GM19351 (cell line): ENCODE data around the gene KCNN4.

Source experiments
- ATAC-seq: cut with Tn5 transposase; IDR thresholded peaks from one replicate; pipeline ENCODE4 v1.9.1; 2021; ENCODE audit warnings: mild to moderate bottlenecking, moderate library complexity; ENCODE audit not compliant: unreplicated experiment

The KCNN4 gene

DNA sequence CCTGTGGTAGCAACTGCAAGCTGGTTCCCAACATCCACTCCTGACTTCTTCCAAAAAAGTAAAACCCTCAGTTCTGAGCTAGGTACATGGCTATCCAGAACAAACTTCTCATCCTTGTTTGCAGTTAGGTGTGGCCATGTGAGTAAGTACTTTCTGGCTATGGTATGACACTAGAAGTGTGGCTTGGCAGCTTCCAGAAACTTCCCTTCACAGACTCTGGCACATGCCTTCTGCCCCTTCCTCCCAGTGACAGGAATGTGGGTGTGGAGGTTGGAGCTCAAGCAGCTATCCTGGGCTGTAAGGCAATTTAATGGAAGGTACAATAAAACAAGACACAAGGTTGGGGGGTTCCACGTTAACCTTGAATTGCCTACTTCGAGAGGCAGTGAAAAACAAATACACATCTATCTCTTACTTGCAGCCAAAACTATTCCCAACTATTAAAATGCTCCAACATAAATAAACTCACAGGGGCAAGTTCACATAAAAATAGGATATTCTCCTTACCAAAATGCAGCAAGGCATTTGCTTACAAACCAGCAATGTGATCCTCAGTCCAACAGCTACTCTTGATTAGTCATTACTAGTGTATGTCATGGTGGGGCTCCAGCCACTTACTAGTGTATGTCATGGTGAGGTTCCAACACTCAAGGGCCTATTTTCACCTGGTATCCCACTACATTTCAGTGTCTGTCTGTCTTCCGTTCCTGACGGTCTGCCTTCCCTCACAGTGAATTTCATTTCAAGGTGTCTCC, 29.1 kb downstream of the KCNN4 start:
- no peak for ATAC-seq

DNA sequence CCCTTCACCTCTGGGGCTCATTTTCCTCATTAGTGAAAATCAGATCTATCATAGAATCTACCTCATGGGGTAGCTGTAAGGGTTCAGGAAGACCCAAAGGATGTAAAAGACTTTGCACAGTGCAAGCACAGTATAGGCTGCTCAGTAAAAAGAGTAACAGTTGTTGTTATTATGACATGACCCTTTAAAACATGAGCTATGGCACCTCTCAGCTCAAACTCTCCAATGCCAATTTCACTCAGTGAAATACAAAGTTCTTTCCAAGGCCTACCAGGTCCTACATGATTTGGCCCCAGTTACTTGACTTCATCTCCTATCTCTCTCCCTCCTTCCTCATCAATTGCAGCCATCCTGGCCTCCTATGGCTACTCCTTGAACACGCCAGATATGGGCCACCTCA, 30.9 kb downstream of the KCNN4 start:
- no peak for ATAC-seq

DNA sequence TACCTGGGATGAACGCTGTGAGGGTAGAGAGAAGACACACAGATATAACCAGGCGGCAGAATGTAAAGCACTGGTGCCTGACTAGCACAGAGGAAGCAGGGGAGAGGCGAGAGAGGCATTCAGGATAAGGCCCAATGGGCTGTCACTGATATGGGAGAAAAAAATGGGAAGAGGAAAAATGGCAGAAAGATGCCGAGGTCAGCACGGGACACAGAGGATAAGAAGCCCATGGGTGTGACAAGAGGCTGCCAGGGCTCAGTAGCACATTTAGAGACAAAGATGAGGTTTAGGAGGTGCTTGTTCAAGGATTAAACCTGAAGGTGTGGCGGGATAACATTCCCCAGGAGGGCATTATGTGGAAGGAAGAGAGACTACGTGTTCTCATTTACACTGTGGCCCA, 31.6 kb downstream of the KCNN4 start:
- no peak for ATAC-seq

DNA sequence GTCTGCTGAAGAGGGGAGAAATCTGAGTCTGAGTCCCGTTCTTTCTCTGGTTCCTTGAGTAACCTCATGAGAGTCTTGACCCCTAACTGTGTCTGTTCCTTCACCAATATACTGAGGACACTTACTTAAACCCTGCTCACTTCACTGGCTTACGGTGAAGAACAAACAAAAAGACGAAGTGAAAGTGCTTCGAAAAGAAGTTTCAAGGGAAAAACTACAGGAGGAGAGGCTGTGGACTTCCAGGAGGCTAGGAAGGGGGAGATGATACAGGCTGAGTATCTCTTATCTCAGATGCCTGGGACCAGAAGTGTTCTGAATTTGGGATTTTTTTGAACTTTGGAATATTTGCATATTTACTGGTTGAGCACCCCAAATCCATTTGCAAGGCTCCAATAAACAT, 32.1 kb downstream of the KCNN4 start:
- ATAC-seq: no peak

DNA sequence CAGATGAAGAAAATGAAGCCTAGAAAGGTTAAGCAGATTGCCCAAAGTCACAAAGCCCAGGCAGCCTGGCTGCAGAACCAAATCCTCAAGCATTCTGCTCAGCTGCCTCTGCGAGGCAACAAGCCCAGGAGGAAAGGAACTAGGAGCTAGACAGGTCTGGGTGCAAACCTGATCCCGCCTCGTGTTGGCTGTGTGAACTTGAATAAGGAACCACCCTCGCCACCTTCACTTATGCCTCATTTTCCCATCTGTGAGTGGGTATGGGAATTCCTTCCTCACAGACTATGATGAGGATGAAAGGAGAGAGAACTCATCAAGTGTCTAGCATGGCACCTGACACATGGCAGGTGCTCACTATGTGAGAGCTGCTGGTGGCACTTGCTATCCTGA, 32.6 kb downstream of the KCNN4 start:
- ATAC-seq: no peak

DNA sequence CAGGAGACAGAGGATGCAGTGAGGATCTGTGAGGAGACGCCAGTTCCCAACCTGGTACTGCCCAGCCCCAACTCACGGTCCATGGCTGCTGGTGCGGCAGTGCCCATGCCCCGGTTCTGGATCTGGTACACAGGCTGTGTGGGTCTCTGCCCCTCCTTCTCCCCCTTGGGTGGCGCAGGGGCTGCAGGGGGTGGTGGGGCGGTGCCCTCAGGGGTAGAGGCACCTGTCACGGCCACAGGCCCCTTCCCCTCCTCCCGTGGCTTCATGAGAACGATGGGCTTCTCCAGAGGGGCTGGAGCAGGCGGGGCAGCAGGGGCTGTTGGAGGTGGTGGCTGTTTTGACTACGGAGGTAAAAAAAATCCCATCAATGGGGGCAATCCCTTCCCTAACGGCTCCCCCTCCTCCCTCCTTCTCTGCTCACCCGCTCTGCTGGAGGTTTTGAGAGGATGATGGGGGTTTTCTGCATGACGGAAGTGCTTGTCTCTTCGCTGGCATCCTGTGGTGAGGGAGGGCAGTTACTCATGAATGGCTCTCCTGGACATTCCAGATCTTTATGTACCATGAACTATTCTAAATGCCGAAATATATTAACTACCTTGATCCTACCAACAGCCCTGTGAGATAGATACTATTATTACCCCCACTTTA, 33.1 kb downstream of the KCNN4 start:
- no peak for ATAC-seq

DNA sequence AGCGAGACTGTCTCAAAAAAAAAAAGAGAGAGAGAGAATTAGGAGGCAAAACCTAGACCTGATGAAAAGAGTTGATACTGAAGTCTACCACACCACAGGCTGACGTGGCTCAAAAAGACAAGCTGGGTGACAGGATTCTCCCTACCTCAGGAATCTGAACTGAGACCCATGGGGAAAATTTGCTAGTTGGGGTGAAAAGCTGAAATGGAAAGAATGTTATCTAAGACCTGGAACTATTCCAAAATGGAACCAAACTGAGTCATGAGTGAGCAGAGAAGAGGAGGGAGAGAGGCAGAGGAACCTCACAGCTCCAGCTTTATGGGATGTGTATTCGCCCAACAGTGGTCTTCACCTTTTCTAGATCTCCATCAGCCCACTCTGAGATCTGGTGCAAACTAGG, 37.7 kb downstream of the KCNN4 start:
- no peak for ATAC-seq

DNA sequence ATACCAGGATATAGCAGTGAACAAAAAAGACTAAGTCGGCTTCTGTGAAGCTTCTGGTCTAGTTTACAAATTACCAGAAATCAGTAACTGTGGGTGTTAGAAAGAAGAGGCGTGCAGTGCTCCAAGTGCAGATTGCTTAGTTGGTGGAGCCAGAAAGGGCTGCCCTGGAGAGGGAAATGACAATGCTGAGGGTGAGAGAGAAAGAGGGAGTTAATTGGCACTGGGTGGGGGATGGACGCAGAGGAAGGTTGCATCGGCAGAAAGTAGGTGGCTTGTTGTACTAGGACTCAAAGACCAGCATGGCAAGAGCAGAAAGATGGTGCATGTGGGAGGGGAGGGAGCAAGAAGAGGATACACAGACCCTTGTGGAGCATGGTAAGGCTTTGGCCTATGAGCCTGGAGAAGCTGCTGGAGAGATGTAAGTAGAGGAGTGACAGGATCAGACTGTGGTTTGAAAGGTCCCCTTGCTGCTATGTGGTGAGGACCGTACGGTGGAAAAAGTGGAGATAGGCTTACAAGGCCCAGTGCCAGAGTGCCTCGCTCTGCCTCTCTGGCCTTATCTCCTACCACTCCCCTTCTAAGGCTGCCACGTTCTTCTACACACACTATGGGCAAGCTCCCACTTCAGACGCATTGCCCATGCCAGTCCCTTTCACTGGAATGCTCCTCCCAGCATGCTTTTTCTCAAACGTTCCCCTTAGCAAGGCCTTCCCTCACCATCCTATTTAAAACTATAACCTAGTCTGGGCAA, 39.5 kb downstream of the KCNN4 start:
- ATAC-seq: no peak

DNA sequence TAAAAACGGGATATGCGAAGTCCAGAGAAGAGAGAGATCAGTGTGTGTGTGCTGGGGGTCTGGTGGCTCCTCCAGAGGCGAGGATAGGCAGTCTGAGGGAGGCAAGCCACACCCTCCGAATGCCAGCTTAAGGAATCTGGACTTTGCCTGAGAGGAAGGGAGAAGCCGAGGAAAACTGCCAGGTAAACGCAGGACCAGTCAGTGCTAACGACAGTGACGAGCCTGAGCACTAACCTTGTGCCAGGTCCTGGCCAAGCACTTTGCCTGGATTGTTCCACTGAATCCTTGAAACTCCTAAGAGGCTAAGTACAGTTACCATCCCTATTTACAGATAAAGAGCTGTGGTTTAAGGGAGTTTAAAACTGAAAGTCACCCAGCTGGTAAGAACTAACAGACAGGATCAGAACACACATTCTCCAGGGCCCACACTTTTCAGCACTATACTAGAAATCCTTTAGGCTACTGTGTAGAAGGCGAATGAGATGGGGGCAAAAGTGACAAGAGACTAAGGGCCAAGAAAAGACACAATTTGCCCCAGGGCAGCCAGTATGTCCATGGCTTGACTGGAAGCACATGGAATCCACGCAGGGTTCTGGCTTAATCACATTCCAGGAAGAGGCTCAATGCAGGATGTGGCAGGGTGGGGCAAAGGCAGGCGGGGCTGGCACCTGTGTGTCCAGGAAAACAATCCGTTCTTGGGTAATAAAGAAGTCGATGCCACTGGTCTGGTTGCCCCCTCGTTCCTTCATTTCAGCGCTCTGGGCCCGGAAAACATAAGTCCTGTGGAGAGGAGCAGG, 41.1 kb downstream of the KCNN4 start:
- no peak for ATAC-seq

DNA sequence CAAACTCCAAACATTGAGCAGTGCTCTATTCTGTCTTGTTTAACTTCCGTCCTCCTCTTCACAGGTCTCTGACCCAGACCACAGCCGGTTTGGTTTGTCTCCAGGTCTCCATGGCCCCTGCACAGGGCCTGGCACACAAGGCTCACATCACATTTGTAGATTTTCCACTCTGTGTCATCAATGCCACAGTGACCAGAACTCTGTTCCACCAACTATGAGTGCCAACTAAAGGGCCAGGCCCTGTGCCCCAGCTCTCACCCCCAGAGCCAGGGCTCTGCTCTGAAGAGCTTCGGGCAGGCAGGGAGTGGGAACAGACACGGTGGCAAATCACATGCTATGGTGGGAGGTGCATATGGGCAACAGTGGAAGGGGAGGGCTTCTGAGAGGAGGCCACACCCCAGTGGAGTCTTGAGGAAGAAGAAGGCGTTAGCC, 42.0 kb downstream of the KCNN4 start:
- ATAC-seq: no peak

DNA sequence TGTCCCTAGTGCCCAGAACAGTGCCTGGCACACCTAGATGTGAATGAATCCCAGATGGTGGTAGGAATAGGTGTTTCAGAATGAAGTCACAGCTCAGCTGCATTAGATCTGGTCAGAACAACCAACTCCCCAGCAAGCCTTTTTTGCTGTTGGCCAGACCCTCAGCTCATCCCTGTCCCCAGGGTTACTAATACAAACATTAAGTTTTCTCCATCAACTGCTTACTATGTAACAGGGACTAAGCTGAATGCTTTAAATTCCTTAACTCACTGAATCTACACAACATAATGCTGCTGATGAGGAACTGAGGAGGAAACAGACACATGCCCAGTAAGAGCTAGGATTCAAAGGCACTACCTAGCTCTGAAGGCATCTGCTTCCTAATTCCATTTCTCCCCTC, 44.8 kb downstream of the KCNN4 start:
- no peak for ATAC-seq

DNA sequence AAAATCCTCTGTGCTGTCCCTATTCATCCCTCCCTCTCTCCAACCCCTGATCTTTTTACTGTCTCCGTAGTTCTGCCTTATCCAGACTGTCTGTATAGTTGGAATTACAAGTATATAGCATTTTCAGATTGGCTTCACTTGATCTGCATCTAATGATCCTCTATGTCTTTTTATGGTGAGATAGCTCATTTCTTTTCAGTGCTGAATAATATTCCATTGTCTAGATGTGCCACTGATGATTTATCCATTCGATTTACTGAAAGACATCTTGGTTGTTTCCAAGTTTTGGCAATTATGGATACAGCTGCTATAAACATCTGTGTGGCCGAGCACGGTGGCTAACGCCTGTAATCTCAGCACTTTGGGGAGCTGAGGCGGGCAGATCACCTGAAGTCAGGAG, 45.8 kb downstream of the KCNN4 start:
- ATAC-seq: no peak

DNA sequence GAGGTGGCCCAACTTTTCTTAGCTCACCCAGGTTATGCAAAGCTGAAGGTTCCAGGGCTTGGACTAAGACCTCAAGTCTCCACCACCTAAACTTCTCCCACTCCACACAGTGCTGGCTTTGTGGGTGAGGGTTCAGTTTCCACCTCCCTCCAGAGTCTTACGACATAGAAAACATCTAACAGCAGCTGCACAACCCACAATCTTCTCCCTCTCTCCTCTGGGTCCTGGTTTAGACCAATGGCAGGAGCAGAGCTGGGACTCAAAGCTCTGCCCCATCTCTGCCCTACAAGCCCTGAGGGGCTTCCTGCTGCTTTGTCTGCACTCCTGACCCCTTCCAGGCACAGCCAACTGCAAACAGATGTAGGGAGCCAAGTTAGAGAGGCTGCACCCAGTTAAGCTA, 48.9 kb downstream of the KCNN4 start:
- no peak for ATAC-seq

DNA sequence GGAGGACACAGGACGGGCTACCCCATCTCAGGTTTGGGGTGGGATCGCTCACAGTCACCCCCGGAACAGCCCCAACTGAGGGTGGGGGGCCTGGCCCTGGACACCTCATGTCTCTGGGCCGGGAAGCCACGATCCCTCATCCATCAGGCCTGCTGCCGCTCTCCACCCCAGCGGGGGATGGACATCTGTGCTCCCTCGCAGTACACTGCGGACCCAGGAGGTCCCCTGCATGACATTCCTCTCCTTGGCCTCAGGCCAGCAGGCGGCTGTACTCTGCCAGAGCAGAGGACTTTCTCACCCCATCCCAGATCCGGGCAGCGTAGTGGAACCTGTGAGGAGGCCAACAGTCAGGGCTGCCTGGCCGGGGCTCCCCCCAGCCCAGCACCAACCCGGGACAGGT, 49.4 kb downstream of the KCNN4 start:
- ATAC-seq: no peak

DNA sequence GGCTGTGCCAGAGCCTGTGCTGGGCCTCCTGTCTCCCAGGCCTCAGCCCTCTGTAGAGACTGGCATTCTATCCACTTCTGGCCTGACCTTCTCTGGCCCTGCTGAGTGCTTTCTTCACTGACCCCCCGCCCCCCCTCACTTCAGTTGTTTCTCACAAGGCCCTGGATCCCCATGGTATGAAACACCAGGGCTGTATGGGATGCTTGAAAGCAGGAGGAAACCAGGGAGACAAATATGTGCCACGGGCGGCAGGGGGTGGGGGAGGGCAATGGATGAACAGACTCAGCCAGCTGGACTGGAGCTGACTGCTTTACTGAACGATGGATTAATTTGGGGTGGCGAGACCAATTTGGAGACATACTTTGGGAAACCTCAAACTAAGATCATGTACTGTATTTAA, 50.9 kb downstream of the KCNN4 start:
- no peak for ATAC-seq

DNA sequence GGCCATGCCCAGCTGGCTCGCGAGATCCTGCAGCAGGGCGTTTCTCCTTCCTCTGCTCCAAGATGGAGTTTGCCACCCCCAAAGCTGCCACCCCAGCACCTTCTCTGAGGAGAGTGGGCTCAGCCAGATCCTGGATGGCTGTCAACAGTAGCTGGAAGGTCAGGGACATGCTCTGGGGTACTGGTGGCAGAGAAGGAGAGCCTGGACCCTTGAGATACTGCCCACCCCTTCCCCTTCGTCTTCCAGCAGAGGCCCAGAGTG, 53.2 kb downstream of the KCNN4 start:
- no peak for ATAC-seq

DNA sequence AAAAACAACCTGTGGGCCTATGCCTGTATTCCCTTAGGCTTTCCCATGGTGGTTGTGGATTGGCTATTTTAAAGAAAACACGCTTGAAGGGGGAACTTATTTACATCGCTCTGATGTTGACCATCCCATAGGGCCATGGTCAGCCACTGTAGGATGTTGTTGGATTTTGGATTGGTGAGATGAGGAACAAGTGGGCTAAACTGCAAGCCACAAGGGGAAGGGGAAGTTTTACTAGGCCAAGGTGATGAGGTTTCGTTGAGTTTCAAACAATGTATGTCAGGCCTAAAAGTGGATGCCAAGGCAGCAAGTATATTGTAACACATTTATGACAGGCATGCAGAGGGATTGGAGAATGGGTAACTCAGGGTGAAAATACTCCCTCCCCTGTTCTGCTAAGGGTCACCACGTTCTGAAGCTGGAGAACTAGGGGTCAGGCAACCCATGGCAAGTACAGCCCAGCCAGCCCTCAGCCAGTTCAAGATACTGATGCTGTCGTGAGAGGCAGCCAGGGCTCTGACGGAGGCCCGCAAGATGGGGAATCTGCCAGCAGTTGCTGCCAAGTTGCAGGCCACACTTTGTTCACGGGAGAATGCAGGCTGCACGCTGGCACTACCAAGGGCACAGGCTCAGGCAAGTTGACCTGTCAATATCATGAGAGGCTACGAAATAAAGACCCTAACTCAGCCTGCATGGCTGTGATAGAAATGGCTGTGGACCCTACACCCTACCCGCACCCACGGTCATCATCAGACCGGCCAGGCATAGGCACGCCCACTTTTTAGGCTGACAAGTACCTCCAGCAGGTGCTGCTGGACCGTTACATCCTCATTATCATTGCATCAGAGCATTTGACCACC, 53.8 kb downstream of the KCNN4 start:
- no peak for ATAC-seq

DNA sequence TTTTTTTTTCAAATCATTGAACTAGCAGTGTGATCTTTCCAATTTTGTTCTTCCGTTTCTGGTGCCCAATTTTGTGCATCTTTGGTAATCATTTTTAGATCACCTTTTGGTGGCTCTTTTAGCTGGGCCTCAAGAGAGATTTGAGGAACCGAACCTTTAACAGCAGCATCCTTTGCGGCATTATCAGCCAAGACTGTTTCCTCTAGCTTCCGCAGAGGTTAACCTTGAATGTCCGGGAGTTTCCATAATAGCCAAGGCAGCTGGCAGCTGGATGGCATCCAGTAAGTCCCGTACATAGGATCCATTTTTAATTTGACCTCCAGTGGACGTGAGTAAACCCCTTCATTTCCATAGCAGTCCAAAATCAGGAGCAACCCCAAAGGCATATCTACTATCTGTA, 55.3 kb downstream of the KCNN4 start:
- no peak for ATAC-seq

DNA sequence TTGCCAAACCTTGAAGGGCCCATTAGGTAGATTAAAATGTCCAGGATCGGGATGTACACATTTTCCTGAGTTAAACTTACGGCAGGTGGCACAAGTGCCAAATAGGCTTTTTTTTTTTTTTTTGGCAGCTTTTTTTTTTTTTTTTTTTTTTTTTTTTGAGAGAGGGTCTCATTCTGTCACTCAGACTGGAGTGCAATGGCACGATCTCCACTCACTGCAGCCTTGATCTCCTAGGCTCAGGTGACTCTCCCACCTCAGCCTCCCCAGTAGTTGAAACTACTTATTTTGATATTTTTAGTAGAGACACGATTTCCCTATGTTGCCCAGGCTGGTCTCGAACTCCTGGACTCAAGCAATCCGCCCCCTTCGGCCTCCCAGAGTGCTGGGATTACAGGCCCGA, 55.9 kb downstream of the KCNN4 start:
- ATAC-seq: no peak

DNA sequence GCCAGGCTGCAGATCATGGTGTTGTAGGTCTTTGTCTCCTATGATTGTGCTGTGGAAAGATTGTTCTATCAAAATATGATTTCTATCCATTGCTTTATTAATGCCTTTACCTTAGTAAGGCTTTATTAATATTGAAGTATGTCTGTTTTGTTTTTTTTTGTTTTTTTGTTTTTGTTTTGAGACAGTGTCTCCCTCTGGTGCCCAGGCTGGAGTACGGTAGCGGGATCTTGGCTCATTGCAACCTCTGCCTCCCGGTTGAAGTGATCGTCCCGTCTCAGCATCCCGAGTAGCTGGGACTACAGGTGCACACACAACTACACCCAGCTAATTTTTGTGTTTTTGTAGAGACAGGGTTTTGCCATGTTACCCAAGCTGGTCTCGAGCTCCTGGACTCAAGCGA, 57.2 kb downstream of the KCNN4 start:
- ATAC-seq: no peak
